Colonic mucosa (tissue), 4 donors: ENCODE results near the gene NRG2. TPM values are rescaled to one million over a fixed set of nuclear protein-coding genes. Genes with fewer than 3 reads are reported as not detected.

Experiments used
- DNase-seq: peaks from one replicate; pipeline ENCODE4 v3.0.0-alpha.2; 2020
- H3K27ac ChIP-seq: fragments of 200-600 bp; one replicate; pipeline ENCODE4 v1.8.0; 2021
- H3K27me3 ChIP-seq: fragments of 200-600 bp; one replicate; pipeline ENCODE4 v1.8.0; 2021
- H3K36me3 ChIP-seq: fragments of 200-600 bp; one replicate; pipeline ENCODE4 v1.8.0; 2021
- H3K4me1 ChIP-seq: fragments of 200-600 bp; one replicate; pipeline ENCODE4 v1.8.0; 2021; ENCODE audit warnings: mild to moderate bottlenecking
- H3K4me3 ChIP-seq: fragments of 200-600 bp; one replicate; pipeline ENCODE4 v1.8.0; 2021
- H3K9ac ChIP-seq, 2 donors: one replicate each; pipeline ENCODE4 v1.7.0; 2013; ENCODE audit warnings: control low read depth in 2 of 2, low read depth in 2 of 2, low read length in 2 of 2
- H3K9me3 ChIP-seq: fragments of 200-600 bp; one replicate; pipeline ENCODE4 v1.8.0; 2021
- CTCF ChIP-seq: fragments of 200-600 bp; IDR thresholded peaks from one replicate; pipeline ENCODE4 v1.8.0; 2022; ENCODE audit warnings: antibody characterized with exemption, mild to moderate bottlenecking
- intact Hi-C: fragments of 100-400 bp; cut with DNase I; formaldehyde crosslinking; loops from one replicate; pipeline ENCODE4 v1.14.1; 2022
- total RNA-seq, 2 donors: library from RNA; stranded (reverse); fragmentation: NEBNext Ultra II Directional in 1 of 2; extraction: Animal tissue kit (Norgen Biotek cat#: 25700) in 1 of 2; gene quantifications; one replicate each; pipeline ENCODE4 v1.2.1, GENCODE V29; 2021
- donor health status: healthy.
- donor health status: DM: no; HTN: no; CAD: no.
- donor health status: DM: no; HTN: no; CAD: no.

The NRG2 gene
- total RNA-seq, 2 donors from 2014 or later, result 0.10 to 0.48 TPM

- intact Hi-C loops, result no loop called here
- no peak for TF ChIP-seq CTCF
- H3K4me3 ChIP-seq, result no peak overlapping the region
- H3K27me3 ChIP-seq, result no peaks in the 10 kb centered on the region
- H3K9ac ChIP-seq, result no peak overlapping the region
- H3K27ac ChIP-seq, result no peak overlapping the region
- no peak for DNase-seq
- no peaks in the 10 kb centered on the region for H3K36me3 ChIP-seq
- no peaks in the 10 kb centered on the region for H3K4me1 ChIP-seq
- H3K9me3 ChIP-seq, result no peaks in the 10 kb centered on the region
Observed at GRCh38 chr5:140013536-140013935, 29.6 kb downstream of the NRG2 start.

GRCh38 chr5:140012443-140012842 is 30.7 kb downstream of the NRG2 start:
- no peaks in the 10 kb centered on the region for H3K9me3 ChIP-seq
- no peak for TF ChIP-seq CTCF
- no peak overlapping the region for H3K9ac ChIP-seq
- no peaks in the 10 kb centered on the region for H3K36me3 ChIP-seq
- intact Hi-C loops, result no loop called here
- H3K4me3 ChIP-seq, result no peak overlapping the region
- H3K4me1 ChIP-seq, result no peaks in the 10 kb centered on the region
- H3K27me3 ChIP-seq, result no peaks in the 10 kb centered on the region
- H3K27ac ChIP-seq, result no peak overlapping the region
- no peak for DNase-seq

GRCh38 chr5:140011297-140011802 is 31.7 kb downstream of the NRG2 start:
- intact Hi-C loops, result no loop called here
- no peak for DNase-seq
- Histone ChIP-seq H3K27ac (no peak overlapping the region), H3K4me1 (no peaks in the 10 kb centered on the region), H3K9ac (no peak overlapping the region), H3K4me3 (no peak overlapping the region), H3K27me3 (no peaks in the 10 kb centered on the region), H3K36me3 (no peaks in the 10 kb centered on the region), H3K9me3 (no peaks in the 10 kb centered on the region)
- TF ChIP-seq CTCF, result no peak

- intact Hi-C loops, result no loop called here
- TF ChIP-seq CTCF, result no peak
- no peaks in the 10 kb centered on the region for H3K36me3 ChIP-seq
Observed at GRCh38 chr5:140010798-140011197, 32.3 kb downstream of the NRG2 start.

GRCh38 chr5:140007311-140007710 is 35.8 kb downstream of the NRG2 start:
- Histone ChIP-seq H3K36me3 (no peaks in the 10 kb centered on the region), H3K9ac (no peak overlapping the region), H3K27me3 (no peaks in the 10 kb centered on the region), H3K4me3 (no peak overlapping the region), H3K4me1 (no peaks in the 10 kb centered on the region), H3K27ac (no peak overlapping the region), H3K9me3 (no peaks in the 10 kb centered on the region)
- TF ChIP-seq CTCF, result no peak
- DNase-seq, result no peak
- intact Hi-C loops, result no loop called here

More at GRCh38 chr5:140010798-140011197, 32.3 kb downstream of the NRG2 start:
- DNase-seq, result no peak
- Histone ChIP-seq H3K27ac (no peak overlapping the region), H3K4me1 (no peaks in the 10 kb centered on the region), H3K4me3 (no peak overlapping the region), H3K9me3 (no peaks in the 10 kb centered on the region), H3K9ac (no peak overlapping the region), H3K27me3 (no peaks in the 10 kb centered on the region)
